Mammary epithelial cell (primary cell): ENCODE results near the gene HIPK1.

Source experiments
- CTCF ChIP-seq, 2 donors: IDR thresholded peaks in 1 of 2; conservative IDR thresholded peaks in 1 of 2; 2 replicates each; pipeline ENCODE4 v1.5.1; 2011 to 2012; ENCODE audit warnings: inconsistent platforms in 2 of 2, low read length in 2 of 2, mild to moderate bottlenecking in 2 of 2, control low read depth in 1 of 2, low read depth in 1 of 2; ENCODE audit not compliant: insufficient read depth in 1 of 2; ENCODE audit errors: extremely low read depth in 1 of 2
- EZH2 ChIP-seq: IDR thresholded peaks from 2 replicates; pipeline ENCODE4 v1.6.1; 2012; ENCODE audit warnings: low read length, inconsistent platforms, borderline replicate concordance

GRCh38 chr1:113990961-113991360 is 61.8 kb downstream of the HIPK1 start:
- TF ChIP-seq EZH2 (no peak), CTCF (conservative IDR thresholded peaks at IDR 0.05 in 1 of 2, IDR thresholded peaks at IDR 0.05 in 1 of 2; ENCODE audit: extremely low read depth in 1 of 2, insufficient read depth in 1 of 2, low read depth in 1 of 2, low read length in 2 of 2) (no peak)
